ENCODE results near the gene CX3CR1. TPM values are rescaled to one million over a fixed set of nuclear protein-coding genes. Genes with fewer than 3 reads are reported as not detected.

The CX3CR1 gene
- total and polyA plus RNA-seq, 2 of the 4 experiments (the other 2 are of a cell fraction), result not detected

DNA sequence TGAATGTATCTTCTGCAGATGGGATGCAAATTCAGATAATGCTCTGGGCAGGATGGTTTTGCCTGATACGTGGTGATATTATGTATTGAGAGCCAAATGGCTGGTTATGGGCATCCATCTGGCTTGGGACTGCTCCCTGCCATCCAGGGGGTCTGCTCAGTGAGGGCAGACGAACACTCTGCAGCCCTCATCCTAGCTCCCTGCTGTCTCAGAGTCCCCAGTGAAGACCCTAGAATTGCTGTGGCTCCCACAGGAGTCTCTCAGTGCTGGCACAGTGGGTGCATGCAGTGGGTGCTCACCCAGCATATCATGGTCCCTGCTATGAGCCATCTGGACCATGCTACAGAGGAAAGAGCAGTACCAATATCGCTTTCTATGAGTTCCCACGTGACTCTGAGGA, 10.3 kb downstream of the CX3CR1 start:
- Histone ChIP-seq H2AK9ac (replicated peaks; ENCODE audit: low read depth, low read length, poor library complexity) (no peak overlapping the region), H3K9ac (ENCODE audit: low read depth, low read length) (no peak overlapping the region), H2BK15ac (ENCODE audit: low read depth, low read length) (no peak overlapping the region), H3K27ac (ENCODE audit: insufficient read depth, low read length) (no peak overlapping the region), H3K4me2 (ENCODE audit: low read depth, low read length) (no peak overlapping the region), H3K14ac (replicated peaks; ENCODE audit: low read depth, low read length) (no peak overlapping the region), H4K5ac (ENCODE audit: low read depth, low read length) (no peak overlapping the region), H3K23ac (ENCODE audit: low read depth, low read length) (no peak overlapping the region), H2BK5ac (ENCODE audit: low read depth, low read length, poor library complexity, severe bottlenecking) (no peak overlapping the region), H2BK120ac (ENCODE audit: low read depth, low read length) (no peak overlapping the region), H4K8ac (ENCODE audit: low read depth in 2 of 2, low read length in 2 of 2) (no peak overlapping the region), H3K4ac (ENCODE audit: low read depth, low read length) (no peak overlapping the region), H3K27me3 (ENCODE audit: control insufficient read depth, insufficient read depth, low read length) (peaks cover 33% of the 10 kb centered on the region), H3K9me1 (ENCODE audit: insufficient read depth, low read length) (no peaks in the 10 kb centered on the region), H2BK20ac (ENCODE audit: low read depth, low read length) (no peak overlapping the region), H4K20me1 (ENCODE audit: insufficient read depth, low read length) (no peaks in the 10 kb centered on the region), H3K79me1 (ENCODE audit: low read depth in 1 of 2, low read length in 2 of 2) (no peaks in the 10 kb centered on the region), H2AFZ (replicated peaks; ENCODE audit: low read length, poor library complexity) (no peak overlapping the region), H3K36me3 (ENCODE audit: control insufficient read depth, insufficient read depth, low read length) (no peaks in the 10 kb centered on the region), H4K91ac (ENCODE audit: insufficient read depth, low read depth, low read length) (no peak overlapping the region), H2AK5ac (ENCODE audit: low read depth, low read length) (no peak overlapping the region), H3K9me3 (ENCODE audit: control insufficient read depth, insufficient read depth, low read length) (no peaks in the 10 kb centered on the region), H3K4me1 (ENCODE audit: control insufficient read depth, insufficient read depth, low read length) (no peaks in the 10 kb centered on the region), H3K18ac (ENCODE audit: low read depth, low read length) (no peak overlapping the region), H3K56ac (ENCODE audit: extremely low read depth, insufficient read depth, low read length) (no peak overlapping the region), H3K4me3 (ENCODE audit: insufficient read depth, low read depth, low read length) (no peak overlapping the region)
- DNase-seq (no peak), ATAC-seq (ENCODE audit: low read depth) (no peak)
- ChIA-PET POLR2A (ENCODE audit: unreplicated experiment) (interaction anchor here (0.6 kb wide), 1 partner anchor 9 kb away, joined by 3 read pairs; no protein-coding TSS in a partner anchor), CTCF (interaction anchor here (0.5 to 0.6 kb wide), 2 partner anchors 76 to 143 kb away, joined by 3 to 4 read pairs; no protein-coding TSS in a partner anchor)
- dilution Hi-C loops (cut with HindIII; ENCODE audit: low sequenced_read_pairs, unreplicated experiment), result no loop called here
- intact Hi-C loops (cut with micrococcal nuclease), result no loop called here
- 17% methylated on average over 2 of the region's 4 CpGs; no CpG with 5 or more reads in 1 of the 2 experiments for WGBS, 2 experiments (ENCODE audit: extremely low coverage in 2 of 2, insufficient read length in 1 of 2)
- TF ChIP-seq, protein P1, sequence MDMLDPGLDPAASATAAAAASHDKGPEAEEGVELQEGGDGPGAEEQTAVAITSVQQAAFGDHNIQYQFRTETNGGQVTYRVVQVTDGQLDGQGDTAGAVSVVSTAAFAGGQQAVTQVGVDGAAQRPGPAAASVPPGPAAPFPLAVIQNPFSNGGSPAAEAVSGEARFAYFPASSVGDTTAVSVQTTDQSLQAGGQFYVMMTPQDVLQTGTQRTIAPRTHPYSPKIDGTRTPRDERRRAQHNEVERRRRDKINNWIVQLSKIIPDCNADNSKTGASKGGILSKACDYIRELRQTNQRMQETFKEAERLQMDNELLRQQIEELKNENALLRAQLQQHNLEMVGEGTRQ (IDR thresholded peaks at IDR 0.05; ENCODE audit: low read depth, low read length), result no peak
- TF ChIP-seq MXI1 (IDR thresholded peaks at IDR 0.05; ENCODE audit: borderline replicate concordance, low read depth, low read length) (no peak), MAZ (IDR thresholded peaks at IDR 0.05; ENCODE audit: borderline replicate concordance, low read depth, low read length) (no peak), CEBPB (IDR thresholded peaks at IDR 0.05; ENCODE audit: low read depth, low read length) (no peak), CHD1 (IDR thresholded peaks at IDR 0.05; ENCODE audit: low read depth, low read length) (no peak), NFE2L2 (IDR thresholded peaks at IDR 0.05; ENCODE audit: low read depth, low read length) (no peak), MAFK (IDR thresholded peaks at IDR 0.05; ENCODE audit: low read depth, low read length) (no peak), RCOR1 (IDR thresholded peaks at IDR 0.05; ENCODE audit: insufficient replicate concordance, low read length) (no peak), BHLHE40 (IDR thresholded peaks at IDR 0.05; ENCODE audit: low read depth, low read length) (no peak), SMC3 (IDR thresholded peaks at IDR 0.05; ENCODE audit: low read depth, low read length) (no peak), POLR2A (IDR thresholded peaks at IDR 0.05; ENCODE audit: low read depth, low read length) (no peak), RFX5 (IDR thresholded peaks at IDR 0.05; ENCODE audit: low read depth, low read length) (no peak), FOS (IDR thresholded peaks at IDR 0.05; ENCODE audit: low read depth, low read length) (no peak), RAD21 (IDR thresholded peaks at IDR 0.05; ENCODE audit: low read length) (no peak)
- TF ChIP-seq, protein P2, sequence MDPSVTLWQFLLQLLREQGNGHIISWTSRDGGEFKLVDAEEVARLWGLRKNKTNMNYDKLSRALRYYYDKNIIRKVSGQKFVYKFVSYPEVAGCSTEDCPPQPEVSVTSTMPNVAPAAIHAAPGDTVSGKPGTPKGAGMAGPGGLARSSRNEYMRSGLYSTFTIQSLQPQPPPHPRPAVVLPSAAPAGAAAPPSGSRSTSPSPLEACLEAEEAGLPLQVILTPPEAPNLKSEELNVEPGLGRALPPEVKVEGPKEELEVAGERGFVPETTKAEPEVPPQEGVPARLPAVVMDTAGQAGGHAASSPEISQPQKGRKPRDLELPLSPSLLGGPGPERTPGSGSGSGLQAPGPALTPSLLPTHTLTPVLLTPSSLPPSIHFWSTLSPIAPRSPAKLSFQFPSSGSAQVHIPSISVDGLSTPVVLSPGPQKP (IDR thresholded peaks at IDR 0.05; ENCODE audit: borderline replicate concordance, low read depth, low read length), result no peak
- TF ChIP-seq, protein P3, sequence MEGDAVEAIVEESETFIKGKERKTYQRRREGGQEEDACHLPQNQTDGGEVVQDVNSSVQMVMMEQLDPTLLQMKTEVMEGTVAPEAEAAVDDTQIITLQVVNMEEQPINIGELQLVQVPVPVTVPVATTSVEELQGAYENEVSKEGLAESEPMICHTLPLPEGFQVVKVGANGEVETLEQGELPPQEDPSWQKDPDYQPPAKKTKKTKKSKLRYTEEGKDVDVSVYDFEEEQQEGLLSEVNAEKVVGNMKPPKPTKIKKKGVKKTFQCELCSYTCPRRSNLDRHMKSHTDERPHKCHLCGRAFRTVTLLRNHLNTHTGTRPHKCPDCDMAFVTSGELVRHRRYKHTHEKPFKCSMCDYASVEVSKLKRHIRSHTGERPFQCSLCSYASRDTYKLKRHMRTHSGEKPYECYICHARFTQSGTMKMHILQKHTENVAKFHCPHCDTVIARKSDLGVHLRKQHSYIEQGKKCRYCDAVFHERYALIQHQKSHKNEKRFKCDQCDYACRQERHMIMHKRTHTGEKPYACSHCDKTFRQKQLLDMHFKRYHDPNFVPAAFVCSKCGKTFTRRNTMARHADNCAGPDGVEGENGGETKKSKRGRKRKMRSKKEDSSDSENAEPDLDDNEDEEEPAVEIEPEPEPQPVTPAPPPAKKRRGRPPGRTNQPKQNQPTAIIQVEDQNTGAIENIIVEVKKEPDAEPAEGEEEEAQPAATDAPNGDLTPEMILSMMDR (conservative IDR thresholded peaks at IDR 0.05; ENCODE audit: low read depth, low read length), result no peak
- in situ Hi-C loops (cut with MboI; ENCODE audit: low sequenced_read_pairs), result no loop called here
- BruUV-seq (replicated peaks), result no TSS peak
